HG03432 (cell line): ENCODE results near the gene NUP210.

Experiments used
- ATAC-seq: cut with Tn5 transposase; IDR thresholded peaks from one replicate; pipeline ENCODE4 v1.9.1; 2021; ENCODE audit warnings: mild to moderate bottlenecking, moderate library complexity; ENCODE audit not compliant: unreplicated experiment

The NUP210 gene

GRCh38 chr3:13277860-13278531 is 142.1 kb downstream of the NUP210 start:
- ATAC-seq, result no peak

DNA sequence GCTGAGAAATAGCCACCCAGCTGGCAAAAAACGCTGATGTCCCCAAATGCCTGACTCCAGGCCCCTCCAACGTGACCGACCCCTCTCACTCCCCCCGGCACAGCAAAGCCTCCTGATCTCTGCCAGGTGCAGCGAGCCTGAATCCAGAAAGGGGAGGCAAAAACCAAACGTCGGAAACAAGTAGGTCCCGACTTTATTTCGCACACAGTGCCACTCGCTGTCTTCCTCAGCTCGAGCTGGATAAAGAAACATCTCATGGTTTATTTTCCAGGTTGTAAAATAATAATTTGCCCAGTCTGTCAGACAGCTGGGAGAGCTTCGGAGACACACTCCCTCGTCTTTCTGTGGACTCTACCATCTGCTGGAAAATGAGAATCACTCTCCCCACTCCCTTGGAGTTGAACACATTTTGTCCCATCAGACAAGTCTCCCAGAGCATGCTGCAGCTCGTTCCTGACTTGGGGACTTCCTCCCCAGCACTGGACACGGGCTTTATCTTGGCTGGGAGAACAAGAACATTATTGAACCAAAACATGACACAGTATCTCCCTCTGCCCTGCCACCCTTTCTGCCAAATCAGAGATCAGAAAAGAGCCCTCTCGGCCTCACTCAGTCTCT is 142.8 kb downstream of the NUP210 start:
- ATAC-seq, result no peak

DNA sequence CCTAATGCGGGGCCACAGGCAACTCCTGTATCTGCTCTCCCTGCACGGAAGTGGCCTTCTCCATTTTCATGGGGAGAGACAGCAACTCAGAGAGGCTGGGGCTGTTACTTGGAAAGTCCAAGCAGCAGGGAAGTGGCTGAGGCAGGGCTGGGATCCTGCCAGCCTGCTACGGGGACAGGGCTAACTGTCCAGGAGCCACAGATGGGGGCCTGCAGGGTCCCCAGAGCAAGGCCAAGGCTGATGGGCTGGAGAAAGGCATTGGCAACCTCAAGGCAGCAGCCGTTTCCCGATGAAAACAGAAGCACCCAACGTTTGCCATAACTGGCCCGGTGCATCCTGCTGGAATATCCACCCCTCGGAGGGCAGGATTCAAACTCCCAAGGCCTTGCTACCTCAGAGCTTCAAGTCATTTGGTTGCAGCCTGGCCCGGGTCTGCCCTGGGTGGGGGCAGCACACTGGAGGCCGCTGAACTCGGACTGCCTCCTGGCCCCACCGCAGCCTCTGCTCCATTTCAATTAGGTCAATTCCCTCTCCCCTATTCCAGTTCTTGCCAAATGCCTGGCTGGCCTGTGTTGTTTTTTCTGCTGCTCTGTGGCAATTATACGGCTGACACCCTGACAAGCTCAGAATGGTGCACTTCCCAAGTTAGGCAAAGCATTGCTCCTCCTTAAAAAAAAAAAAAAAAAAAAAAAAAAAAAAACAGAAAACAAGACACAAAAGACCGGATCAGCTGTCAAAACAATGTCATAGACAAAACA is 143.5 kb downstream of the NUP210 start:
- no peak for ATAC-seq

DNA sequence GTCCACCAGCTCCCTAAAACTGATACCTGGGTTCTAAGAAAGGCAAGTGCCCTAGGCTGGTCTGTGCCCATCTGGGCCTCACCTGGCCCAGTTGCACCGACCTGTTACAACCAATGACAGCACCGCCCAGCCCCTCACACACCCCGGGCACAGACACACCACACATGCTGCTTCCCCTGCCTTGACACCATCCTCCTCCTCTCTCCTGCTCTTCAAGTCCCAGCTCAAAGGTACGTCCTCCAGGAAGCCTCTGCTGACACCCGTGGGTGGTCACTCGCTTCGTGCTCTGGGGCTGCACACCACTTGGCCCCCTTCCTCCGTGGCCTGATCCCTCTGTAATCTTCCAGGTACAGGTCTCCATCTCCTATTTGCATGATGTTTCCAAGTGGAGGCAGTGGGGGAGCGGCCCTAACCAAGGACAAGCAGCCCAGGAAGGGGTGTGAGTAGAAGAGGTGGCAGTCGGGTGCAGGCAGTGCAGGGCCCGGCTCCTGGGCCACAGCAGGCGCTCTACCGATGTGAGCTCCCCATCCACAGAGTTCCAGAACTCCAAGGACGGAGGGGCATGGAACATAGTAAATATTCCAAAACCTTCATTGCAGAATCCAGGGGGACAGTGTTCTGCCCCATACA is 144.6 kb downstream of the NUP210 start:
- ATAC-seq, result no peak

DNA sequence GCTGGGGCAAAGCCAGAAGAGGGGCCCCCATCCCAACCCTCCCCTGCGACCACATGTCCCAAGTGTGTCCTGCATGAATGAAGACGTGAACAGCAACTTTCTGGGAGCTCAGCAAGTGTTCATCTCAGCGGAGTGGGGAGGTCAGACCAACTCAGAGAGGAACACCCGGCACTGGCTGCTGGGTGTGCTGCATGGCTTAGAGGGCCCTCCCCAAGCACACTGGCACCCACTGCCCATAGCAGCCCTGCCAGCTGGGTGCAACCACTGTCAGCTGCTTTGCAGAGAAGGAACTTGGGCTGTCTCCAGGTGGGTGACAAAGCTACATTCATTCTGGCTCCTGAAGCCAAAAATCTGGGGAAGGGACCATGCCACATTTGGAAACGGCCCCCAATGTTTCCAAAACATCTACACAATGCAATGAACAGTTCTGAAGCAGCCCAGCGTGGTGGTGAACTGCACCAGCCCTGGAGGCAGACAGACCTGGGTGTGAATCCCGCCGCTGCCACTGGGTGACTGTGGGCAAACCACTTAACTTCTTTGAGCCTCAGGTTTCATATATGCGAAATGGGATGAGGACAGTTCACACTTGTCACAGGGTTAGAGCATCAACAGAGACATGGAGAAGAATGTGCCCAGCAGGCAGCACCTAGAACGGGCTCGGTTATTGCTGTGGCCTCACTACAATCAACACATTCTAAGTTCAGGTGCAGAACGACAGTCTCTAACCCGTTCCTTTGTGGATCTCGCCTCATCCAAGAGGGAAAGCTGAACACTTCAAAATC is 145.4 kb downstream of the NUP210 start:
- ATAC-seq, result no peak

GRCh38 chr3:13274125-13274524 is 146.0 kb downstream of the NUP210 start:
- no peak for ATAC-seq

DNA sequence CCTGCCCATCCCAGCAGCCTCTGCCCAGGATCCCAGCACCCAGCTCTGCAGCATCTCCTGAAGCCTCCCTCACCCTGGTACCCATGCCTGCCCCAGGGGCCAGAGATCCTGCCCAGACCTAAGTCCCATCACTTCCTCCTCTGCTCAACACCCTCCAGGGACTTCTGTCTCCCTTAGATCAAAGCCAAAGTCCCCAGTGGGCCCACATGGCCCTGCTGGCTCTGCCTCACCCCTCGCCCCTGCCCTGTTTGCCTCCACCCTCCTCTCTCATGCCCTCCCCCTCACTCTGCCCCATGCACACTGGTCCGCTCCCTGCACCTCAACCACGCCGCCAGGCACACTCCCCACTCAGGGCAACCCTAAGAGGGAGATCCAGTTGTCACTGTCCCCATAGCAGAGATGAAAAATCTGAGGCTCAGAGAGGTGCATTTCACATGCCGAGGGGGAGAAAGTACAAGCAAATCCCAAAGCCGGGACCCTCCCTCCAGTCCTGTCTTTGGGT is 146.5 kb downstream of the NUP210 start:
- no peak for ATAC-seq

- no peak for ATAC-seq
These were observed 147.1 kb downstream of the NUP210 start for GRCh38 chr3:13272831-13273603.

DNA sequence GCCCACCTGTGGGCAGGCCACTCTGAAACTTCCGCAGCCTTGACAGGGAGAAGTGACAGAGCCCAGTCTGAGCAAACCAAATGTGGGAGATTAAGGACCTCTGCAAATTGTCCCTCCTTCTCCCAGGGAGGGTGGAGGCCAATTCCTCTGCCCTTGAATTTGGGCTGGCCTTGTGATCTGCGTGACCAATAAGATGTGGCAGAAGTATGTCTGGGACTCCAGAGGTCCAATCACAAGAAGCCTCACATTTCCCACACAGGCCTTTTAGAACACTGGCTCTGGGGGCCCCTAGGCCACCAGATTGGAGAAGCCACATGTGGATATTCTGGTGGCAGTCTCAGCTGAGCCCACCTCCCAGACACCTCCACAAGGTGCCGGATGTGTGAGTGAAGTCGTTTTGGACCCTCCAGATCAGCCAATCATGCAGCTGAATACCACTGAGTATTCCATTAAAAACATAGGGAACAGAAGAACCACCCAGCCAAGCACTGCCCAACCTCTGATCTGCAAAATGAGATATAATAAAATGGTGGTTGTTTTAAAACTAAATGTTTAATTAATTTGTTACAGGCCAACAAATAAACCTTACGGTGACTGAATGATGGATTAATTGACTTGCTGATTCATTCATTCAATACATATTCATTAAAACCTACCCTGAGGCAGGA is 150.3 kb downstream of the NUP210 start:
- no peak for ATAC-seq

- ATAC-seq, result no peak
These were observed 151.1 kb downstream of the NUP210 start for GRCh38 chr3:13268961-13269441.

- ATAC-seq, result no peak
These were observed 152.0 kb downstream of the NUP210 start for GRCh38 chr3:13268120-13268519.

GRCh38 chr3:13266651-13267362 is 153.3 kb downstream of the NUP210 start:
- ATAC-seq, result no peak
